Activated CD4-positive, alpha-beta T cell treated with anti-CD3 and anti-CD28 coated beads, Interleukin-2, amount 50 U/mL, for 24 hours (primary cell): ENCODE data around the gene CCN6.
"Not testable (repeated sequence)": the region's sequence is repeated elsewhere in the genome, so short reads cannot be mapped to it uniquely, and the experiment has no call there.

Source experiments
- DNase-seq, 2 donors: peaks; one replicate each; pipeline ENCODE4 v3.0.0-alpha.2; 2020; ENCODE audit warnings: low read depth in 1 of 2, low spot score in 1 of 2

Gene CCN6

DNA sequence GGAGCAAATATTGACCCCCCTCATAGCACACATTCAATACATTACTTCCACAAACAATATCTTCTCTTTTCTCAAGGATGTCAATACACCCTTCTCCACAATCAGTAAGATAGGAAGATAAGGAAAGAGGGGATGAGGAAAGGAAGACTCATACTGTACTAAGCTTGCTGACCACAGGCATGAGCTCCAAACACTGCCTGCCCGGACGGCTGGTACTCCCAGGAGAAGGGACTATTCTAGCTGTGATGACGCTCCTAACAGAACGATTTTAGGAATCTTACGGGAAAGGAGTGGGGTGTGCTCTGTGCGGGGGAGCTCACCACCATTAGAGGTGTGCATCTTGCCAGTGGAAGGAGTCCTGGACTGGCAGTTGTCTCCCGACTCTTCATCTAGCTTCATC lies 3.9 kb upstream of the CCN6 start:
- DNase-seq, result no peak

GRCh38 chr6:112050429-112050828 lies 3.5 kb upstream of the CCN6 start:
- DNase-seq, result no peak

DNA sequence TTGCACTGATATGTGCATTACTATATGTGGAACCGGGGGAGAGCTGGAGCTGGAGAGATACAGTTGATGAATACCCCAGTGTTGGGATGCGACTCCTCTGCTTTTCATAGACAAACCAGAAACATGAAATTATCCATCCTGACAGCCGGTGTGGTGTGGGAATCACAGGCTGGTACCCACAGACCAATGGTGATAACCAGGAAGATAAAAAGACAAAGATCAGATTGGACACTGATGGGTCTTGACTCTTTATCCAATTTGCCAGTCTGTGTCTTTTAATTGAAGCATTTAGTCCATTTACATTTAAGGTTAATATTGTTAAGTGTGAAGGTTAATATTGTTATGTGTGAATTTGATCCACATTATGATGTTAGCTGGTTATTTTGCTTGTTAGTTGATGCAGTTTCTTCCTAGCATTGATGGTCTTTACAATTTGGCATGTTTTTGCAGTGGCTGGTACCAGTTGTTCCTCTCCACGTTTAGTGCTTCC lies 2.6 kb upstream of the CCN6 start:
- DNase-seq, result not testable (repeated sequence)

GRCh38 chr6:112054555-112055190 lies 769 bp downstream of the CCN6 start:
- DNase-seq, result no peak

- no peak for DNase-seq
Measured at GRCh38 chr6:112058243-112059032, 4.5 kb downstream of the CCN6 start.

DNA sequence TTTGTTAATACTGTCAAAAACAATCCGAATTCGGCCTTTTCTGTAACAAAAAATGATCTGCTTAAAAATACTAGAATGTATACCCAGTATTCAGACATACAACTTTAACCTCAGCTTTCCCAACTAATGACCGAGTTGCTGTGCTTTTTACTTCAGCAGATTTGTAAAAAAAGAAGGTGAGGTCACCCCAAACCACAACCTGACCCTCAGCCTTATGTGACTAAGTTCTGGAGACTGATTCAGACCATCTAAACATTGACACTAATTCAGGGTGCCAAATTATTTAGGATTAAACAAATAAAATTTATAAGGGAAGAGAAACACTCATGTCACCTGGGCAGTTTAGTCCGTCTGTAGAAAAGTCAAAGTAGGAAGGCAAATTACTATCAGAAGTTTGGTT lies 7.7 kb downstream of the CCN6 start:
- no peak for DNase-seq

DNA sequence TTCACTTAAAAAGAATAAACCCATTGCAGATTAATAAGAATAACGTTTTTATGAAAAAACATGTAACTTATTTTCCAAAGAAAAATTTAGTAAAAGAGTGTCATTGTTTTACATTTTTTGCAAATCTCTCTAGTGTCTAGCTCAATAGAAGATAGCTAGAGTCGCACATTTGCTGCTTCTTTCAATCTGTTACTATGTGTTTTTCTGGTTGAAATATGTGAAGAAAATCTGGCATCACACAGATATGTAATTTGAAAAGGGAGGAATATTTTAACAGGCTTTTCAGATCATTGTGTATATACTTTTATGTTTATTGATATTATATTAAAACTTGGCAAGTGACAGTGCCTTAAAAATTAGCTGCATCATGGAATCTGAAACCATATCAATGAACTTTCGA lies 9.1 kb downstream of the CCN6 start:
- no peak for DNase-seq

DNA sequence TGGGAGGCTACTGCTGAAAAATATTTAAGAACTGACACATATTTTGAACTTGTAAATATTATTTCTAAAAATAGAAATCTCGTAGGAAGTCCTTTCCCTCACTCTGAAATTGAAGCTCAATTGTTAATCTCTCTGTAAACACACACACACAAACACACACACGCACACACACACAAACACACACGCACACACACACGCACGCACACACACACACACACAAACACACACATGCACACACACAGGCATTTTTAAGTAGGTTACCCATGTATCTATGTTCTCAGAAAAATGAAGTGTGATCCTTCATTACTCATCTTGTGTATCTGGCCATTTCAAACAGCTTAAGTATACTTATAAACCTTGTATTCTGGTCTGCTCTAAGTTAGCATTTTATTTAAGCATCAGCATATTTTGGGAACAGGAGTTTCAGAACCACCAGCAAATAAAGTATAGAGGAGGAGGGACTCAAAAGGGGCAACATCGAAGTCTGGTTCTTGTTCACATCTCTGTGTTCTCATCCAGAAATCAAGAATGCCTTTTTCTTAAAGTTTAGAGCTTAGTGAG lies 11.6 kb downstream of the CCN6 start:
- no peak for DNase-seq

DNA sequence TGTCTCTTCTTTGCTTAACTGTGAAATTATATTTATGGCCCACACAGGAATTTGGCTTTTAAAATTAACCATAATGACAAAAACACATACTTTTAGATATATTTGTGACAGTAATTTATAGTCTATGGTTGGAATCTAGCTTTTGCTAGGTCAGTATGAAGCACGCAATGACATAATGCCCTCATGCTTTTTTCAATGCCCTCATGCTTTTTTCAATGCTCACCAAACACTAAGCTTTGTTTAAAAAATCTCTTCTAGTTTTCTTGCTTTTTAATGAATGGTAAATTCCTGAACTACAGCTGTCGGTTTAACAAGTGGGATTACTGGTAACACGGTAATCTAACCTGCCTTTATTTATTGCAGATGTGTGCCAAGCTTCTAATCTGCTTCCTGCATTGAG lies 12.7 kb downstream of the CCN6 start:
- no peak for DNase-seq

- DNase-seq, result no peak
Measured at GRCh38 chr6:112081569-112081968, 27.7 kb downstream of the CCN6 start.

DNA sequence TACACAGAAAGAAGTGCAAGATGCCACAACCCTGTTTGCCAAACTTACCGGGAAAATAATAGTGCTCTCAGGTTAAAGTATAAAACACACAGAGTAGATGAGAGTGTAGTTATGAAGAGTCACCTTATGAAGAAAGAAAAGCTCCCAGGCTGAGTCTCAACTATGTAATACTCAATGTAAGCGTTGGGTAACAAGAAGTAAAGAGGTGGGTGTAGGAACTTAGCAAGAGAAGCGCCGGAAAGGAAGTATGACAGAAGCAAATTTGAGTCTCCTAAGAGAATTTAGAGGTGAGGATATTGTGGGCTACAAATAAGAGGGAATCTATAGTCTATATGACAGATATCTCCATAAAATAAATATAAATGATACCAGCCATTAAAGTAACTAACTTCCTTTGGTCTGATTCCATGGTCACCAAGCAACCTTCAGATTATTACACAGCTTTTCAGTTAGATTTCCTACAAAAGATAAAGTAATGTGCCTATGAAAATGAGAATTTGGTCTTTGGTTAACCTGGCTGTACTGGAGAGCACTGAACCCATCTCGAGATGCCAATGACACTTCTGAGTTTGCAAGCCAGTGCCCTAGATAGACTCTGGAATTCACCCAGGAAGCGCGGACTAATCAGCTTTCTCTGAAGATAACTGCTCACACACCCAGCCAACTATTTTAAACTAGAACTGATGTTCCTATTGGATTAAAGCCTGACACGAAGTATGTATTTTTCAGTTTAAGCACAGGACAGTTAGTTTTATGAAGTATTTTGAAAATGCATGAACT lies 31.6 kb downstream of the CCN6 start:
- DNase-seq, result no peak

DNA sequence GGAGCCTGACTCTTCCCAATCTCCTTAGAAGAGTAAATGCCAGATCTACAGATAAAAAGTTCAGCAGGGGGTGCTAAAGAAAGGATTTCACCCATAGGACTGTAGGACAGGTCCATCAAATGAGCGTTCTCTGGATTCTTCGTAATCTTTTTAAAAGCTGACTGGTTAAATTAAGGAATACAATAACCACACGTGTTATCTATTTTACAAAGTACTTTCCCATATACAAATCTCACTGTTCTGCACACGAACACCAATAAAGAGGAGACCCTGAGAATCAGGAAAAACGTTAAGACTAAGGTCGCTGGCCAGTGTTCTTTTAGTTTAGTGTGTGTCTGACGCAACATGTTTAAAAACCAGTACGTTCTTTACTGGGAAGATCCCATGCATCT lies 32.8 kb downstream of the CCN6 start:
- DNase-seq, result peak in 1 of 2 donors; percentile 3

GRCh38 chr6:112087136-112087911 lies 33.4 kb downstream of the CCN6 start, which contains the start of the genes FAM229B and TUBE1:
Gene FAM229B, plus strand, starts transcription at chr6:112087591. Its CDS starts 11,693 bp downstream, at chr6:112099284.
Gene TUBE1, minus strand, starts transcription at chr6:112087482. Its CDS starts 48 bp downstream, at chr6:112087434.
- peak; percentile 69 to 90 for DNase-seq

- DNase-seq, result no peak
Measured at GRCh38 chr6:112087916-112088315, 34.0 kb downstream of the CCN6 start.

GRCh38 chr6:112096901-112097300 lies 43.0 kb downstream of the CCN6 start:
- DNase-seq, result no peak

- DNase-seq, result no peak
Measured at GRCh38 chr6:112100561-112100960, 46.7 kb downstream of the CCN6 start.

GRCh38 chr6:112106026-112106425 lies 52.1 kb downstream of the CCN6 start:
- not testable (repeated sequence) for DNase-seq

- DNase-seq, result no peak
Measured at GRCh38 chr6:112106562-112106961, 52.7 kb downstream of the CCN6 start.

- no peak for DNase-seq
Measured at GRCh38 chr6:112109262-112109661, 55.4 kb downstream of the CCN6 start.

DNA sequence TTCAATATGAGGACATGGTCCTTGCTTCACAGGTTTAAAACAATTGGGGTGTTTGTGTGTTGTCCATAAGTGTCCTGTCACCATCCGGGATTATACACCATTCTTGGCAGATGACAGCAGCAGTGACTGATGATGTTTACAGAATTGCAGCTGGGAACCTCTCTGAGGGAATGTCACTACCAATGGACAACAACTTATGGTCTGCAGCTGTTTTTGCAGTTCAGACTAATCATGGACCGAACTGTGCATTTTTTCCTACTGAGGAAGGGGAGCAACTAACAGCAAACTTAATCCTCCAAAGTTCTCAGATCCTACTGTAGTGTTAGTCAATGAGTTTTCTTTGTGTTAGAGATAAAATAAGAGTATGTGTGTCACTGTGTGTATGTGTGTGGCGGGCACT lies 59.5 kb downstream of the CCN6 start:
- DNase-seq, result no peak

DNA sequence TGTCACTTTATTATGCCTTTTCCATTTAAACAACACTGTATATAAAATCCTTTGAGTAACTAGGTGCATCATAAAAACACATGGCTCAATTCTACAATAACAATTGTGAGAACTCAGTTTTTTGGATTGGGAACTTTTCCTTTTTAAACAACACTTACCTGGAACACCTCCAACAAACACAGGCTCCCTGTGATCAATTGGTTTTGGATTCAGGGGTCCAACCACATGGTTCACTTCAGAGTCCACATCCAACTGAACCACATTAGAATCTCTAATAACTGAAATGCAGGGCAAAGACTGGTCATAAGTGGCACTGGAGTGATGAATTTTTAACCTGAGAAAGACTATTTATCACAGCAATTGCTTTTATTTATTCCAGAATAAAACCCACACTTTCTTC lies 60.0 kb downstream of the CCN6 start:
- no peak for DNase-seq
